Smooth muscle cell (in vitro differentiated cells): Measurements from ENCODE around the gene EIF2AK2. TPM values are rescaled to one million over a fixed set of nuclear protein-coding genes. Genes with fewer than 3 reads are reported as not detected.

ENCODE experiments used
- DNase-seq: peaks from one replicate; lab custom pipeline; 2025; ENCODE audit not compliant: unreplicated experiment; lab: John Stamatoyannopoulos, UW
- H2AFZ ChIP-seq: fragments of 200-600 bp; sonication (generic); 2 replicates; pipeline ENCODE4 v1.6.0; 2016; ENCODE audit warnings: antibody characterized with exemption, low read depth, mild to moderate bottlenecking
- H3F3A ChIP-seq: fragments of 200-600 bp; sonication (generic); 2 replicates; pipeline ENCODE4 v1.6.0; 2017; ENCODE audit warnings: antibody characterized with exemption, low read depth
- H3K27ac ChIP-seq: fragments of 200-600 bp; sonication (generic); 2 replicates; pipeline ENCODE4 v1.5.1; 2016; ENCODE audit warnings: low read depth, mild to moderate bottlenecking
- H3K27me3 ChIP-seq: fragments of 200-600 bp; sonication (generic); 2 replicates; pipeline ENCODE4 v1.6.1; 2016; ENCODE audit warnings: low read depth, mild to moderate bottlenecking
- H3K36me3 ChIP-seq: fragments of 200-600 bp; sonication (generic); 2 replicates; pipeline ENCODE4 v1.5.1; 2016; ENCODE audit warnings: low read depth
- H3K4me1 ChIP-seq: fragments of 200-600 bp; sonication (generic); 2 replicates; pipeline ENCODE4 v1.5.1; 2016; ENCODE audit warnings: low read depth
- H3K4me2 ChIP-seq: fragments of 200-600 bp; sonication (generic); 2 replicates; pipeline ENCODE4 v1.6.0; 2016; ENCODE audit warnings: mild to moderate bottlenecking
- H3K4me3 ChIP-seq: fragments of 200-600 bp; sonication (generic); 2 replicates; pipeline ENCODE4 v1.5.1; 2016; ENCODE audit warnings: mild to moderate bottlenecking
- H3K79me2 ChIP-seq: fragments of 200-600 bp; sonication (generic); 2 replicates; pipeline ENCODE4 v1.6.0; 2016; ENCODE audit warnings: low read depth, mild to moderate bottlenecking
- H3K9ac ChIP-seq: fragments of 200-600 bp; sonication (generic); 2 replicates; pipeline ENCODE4 v1.6.0; 2016; ENCODE audit warnings: low read depth
- H3K9me3 ChIP-seq: fragments of 200-600 bp; sonication (generic); replicated peaks from 2 replicates; pipeline ENCODE4 v1.5.1; 2016; ENCODE audit warnings: low read depth
- H4K20me1 ChIP-seq: fragments of 200-600 bp; sonication (generic); 2 replicates; pipeline ENCODE4 v1.6.0; 2016; ENCODE audit warnings: low read depth
- WGBS: methylation state at CpG from one replicate; pipeline ENCODE4 v1.1.7; 2016; ENCODE audit warnings: low lambda C conversion rate; 5-methylcytosine and 5-hydroxymethylcytosine counted together
- polyA plus RNA-seq: library from polyadenylated mRNA; unstranded; fragments of >200 nt; fragmentation: Nextera tagmentation; extraction: Ambion mirVana; gene quantifications from 2 replicates; pipeline ENCODE4 v1.2.1, GENCODE V29; 2016
- total RNA-seq: library from RNA; depleted of rRNA; stranded (reverse); fragments of >200 nt; gene quantifications from 2 replicates; pipeline ENCODE4 v1.2.3, GENCODE V29; 2014
- TF ChIP-seq, protein P1 (sequence below): fragments of 200-600 bp; sonication (generic); IDR thresholded peaks from 2 replicates; pipeline ENCODE4 v1.5.1; 2017; ENCODE audit warnings: borderline replicate concordance, mild to moderate bottlenecking, antibody characterized with exemption; ENCODE audit not compliant: insufficient read depth, poor library complexity, severe bottlenecking

Gene EIF2AK2
- total and polyA plus RNA-seq, 2 experiments from 2014 or later = 21.0 to 32.9 TPM

- Histone ChIP-seq H4K20me1 (no peaks in the 10 kb centered on the region), H3K4me1 (peaks cover 14% of the 10 kb centered on the region), H3K27me3 (no peaks in the 10 kb centered on the region), H3K9me3 (no peaks in the 10 kb centered on the region), H3K4me3 (no peak overlapping the region), H3K4me2 (no peak overlapping the region), H3K36me3 (peaks cover 12% of the 10 kb centered on the region), H2AFZ (no peak overlapping the region), H3F3A (no peaks in the 10 kb centered on the region), H3K79me2 (peaks cover 27% of the 10 kb centered on the region), H3K9ac (no peak overlapping the region), H3K27ac (no peak overlapping the region)
- TF ChIP-seq, protein P1, sequence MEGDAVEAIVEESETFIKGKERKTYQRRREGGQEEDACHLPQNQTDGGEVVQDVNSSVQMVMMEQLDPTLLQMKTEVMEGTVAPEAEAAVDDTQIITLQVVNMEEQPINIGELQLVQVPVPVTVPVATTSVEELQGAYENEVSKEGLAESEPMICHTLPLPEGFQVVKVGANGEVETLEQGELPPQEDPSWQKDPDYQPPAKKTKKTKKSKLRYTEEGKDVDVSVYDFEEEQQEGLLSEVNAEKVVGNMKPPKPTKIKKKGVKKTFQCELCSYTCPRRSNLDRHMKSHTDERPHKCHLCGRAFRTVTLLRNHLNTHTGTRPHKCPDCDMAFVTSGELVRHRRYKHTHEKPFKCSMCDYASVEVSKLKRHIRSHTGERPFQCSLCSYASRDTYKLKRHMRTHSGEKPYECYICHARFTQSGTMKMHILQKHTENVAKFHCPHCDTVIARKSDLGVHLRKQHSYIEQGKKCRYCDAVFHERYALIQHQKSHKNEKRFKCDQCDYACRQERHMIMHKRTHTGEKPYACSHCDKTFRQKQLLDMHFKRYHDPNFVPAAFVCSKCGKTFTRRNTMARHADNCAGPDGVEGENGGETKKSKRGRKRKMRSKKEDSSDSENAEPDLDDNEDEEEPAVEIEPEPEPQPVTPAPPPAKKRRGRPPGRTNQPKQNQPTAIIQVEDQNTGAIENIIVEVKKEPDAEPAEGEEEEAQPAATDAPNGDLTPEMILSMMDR = no peak
- no peak for DNase-seq
- WGBS = 91% methylated on average over 3 of the region's 3 CpGs
Measured at GRCh38 chr2:37080689-37081088, 76.1 kb downstream of the EIF2AK2 start.

- Histone ChIP-seq H3K79me2 (peaks cover 25% of the 10 kb centered on the region), H3K36me3 (peaks cover 15% of the 10 kb centered on the region), H3F3A (no peaks in the 10 kb centered on the region), H3K27ac (no peak overlapping the region), H3K9me3 (no peaks in the 10 kb centered on the region), H2AFZ (no peak overlapping the region), H4K20me1 (no peaks in the 10 kb centered on the region), H3K4me2 (no peak overlapping the region), H3K4me3 (no peak overlapping the region), H3K27me3 (no peaks in the 10 kb centered on the region), H3K9ac (no peak overlapping the region), H3K4me1 (peaks cover 12% of the 10 kb centered on the region)
- 96% methylated on average over 2 of the region's 2 CpGs for WGBS
- DNase-seq = no peak
- TF ChIP-seq, protein P1 = no peak
Measured at GRCh38 chr2:37080266-37080665, 76.5 kb downstream of the EIF2AK2 start.

DNA sequence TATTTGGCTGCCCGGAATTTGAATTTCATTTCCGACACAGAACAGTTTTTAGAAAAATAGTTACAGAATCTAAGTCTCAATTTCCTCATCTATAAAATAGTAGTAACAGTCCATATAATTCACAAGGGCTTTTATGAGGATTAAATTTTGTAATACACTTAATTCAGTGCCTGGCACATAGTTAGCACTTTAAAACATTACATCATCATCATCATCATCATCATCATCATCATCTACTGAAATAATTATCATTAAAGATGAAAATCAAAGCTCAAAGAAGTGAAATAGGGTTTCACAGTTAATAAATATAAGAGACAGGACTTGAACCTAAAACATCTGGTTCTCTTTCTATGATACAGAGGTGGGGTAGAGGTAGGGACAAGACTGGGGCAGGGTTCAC, 85.8 kb downstream of the EIF2AK2 start:
- Histone ChIP-seq H3K4me1 (no peaks in the 10 kb centered on the region), H2AFZ (no peak overlapping the region), H3K9me3 (no peaks in the 10 kb centered on the region), H3K9ac (no peak overlapping the region), H3K36me3 (peaks cover 19% of the 10 kb centered on the region), H3K4me3 (no peak overlapping the region), H3K79me2 (no peaks in the 10 kb centered on the region), H4K20me1 (no peaks in the 10 kb centered on the region), H3F3A (no peaks in the 10 kb centered on the region), H3K27me3 (no peaks in the 10 kb centered on the region), H3K4me2 (no peak overlapping the region), H3K27ac (no peak overlapping the region)
- WGBS = 100% methylated on average over 2 of the region's 2 CpGs
- TF ChIP-seq, protein P1 = no peak
- DNase-seq = no peak

- no peaks in the 10 kb centered on the region for H3F3A ChIP-seq
- no peaks in the 10 kb centered on the region for H3K79me2 ChIP-seq
- H3K9me3 ChIP-seq = no peaks in the 10 kb centered on the region
- H3K27ac ChIP-seq = no peak overlapping the region
- no peak overlapping the region for H3K9ac ChIP-seq
- no peaks in the 10 kb centered on the region for H4K20me1 ChIP-seq
- H3K4me2 ChIP-seq = no peak overlapping the region
- no peak overlapping the region for H2AFZ ChIP-seq
- TF ChIP-seq, protein P1 = no peak
- H3K4me1 ChIP-seq = no peaks in the 10 kb centered on the region
- H3K36me3 ChIP-seq = peaks cover 16% of the 10 kb centered on the region
- DNase-seq = no peak
- 91% methylated on average over 6 of the region's 6 CpGs for WGBS
- H3K4me3 ChIP-seq = no peak overlapping the region
- H3K27me3 ChIP-seq = no peaks in the 10 kb centered on the region
Measured at GRCh38 chr2:37068686-37069085, 88.1 kb downstream of the EIF2AK2 start.
